ENCODE measurements around the gene CUL1. TPM values are rescaled to one million over a fixed set of nuclear protein-coding genes. Genes with fewer than 3 reads are reported as not detected.

The CUL1 gene
- total RNA-seq, 2 experiments from 2014 or later, result 40.5 to 56.6 TPM

GRCh38 chr7:148687555-148687954 is 11.1 kb upstream of the CUL1 start:
- no peak for DNase-seq (ENCODE audit: low spot score)
- Histone ChIP-seq H3K4me3 (ENCODE audit: low read depth, low read length, poor library complexity, severe bottlenecking) (no peak overlapping the region), H2AFZ (ENCODE audit: low read length) (no peak overlapping the region)

GRCh38 chr7:148688526-148688925 is 10.2 kb upstream of the CUL1 start:
- Histone ChIP-seq H3K4me1 (ENCODE audit: insufficient read depth, low read length, poor library complexity, severe bottlenecking) (no peaks in the 10 kb centered on the region), H3K9me3 (ENCODE audit: low read length) (no peaks in the 10 kb centered on the region), H3K36me3 (ENCODE audit: insufficient read depth, low read length) (no peaks in the 10 kb centered on the region), H3K79me2 (ENCODE audit: insufficient read depth, low read depth, low read length) (no peaks in the 10 kb centered on the region), H4K20me1 (ENCODE audit: insufficient read depth, low read length) (no peaks in the 10 kb centered on the region), H3K4me3 (ENCODE audit: low read depth, low read length, poor library complexity, severe bottlenecking) (no peak overlapping the region), H2AFZ (ENCODE audit: low read length) (no peak overlapping the region), H3K9me2 (ENCODE audit: insufficient read depth, low read length) (no peaks in the 10 kb centered on the region), H3K27ac (ENCODE audit: low read depth, low read length, poor library complexity, severe bottlenecking) (no peak overlapping the region), H3K4me2 (ENCODE audit: low read length) (no peak overlapping the region)
- BruUV-seq (replicated peaks), result no TSS peak
- intact Hi-C loops (cut with micrococcal nuclease; ENCODE audit: unreplicated experiment), result no loop called here
- no peak for DNase-seq (ENCODE audit: low spot score)
- ChIA-PET POLR2A (no interaction called here), CTCF (ENCODE audit: unreplicated experiment) (no interaction called here)
- no peak for TF ChIP-seq CTCF (conservative IDR thresholded peaks at IDR 0.05; ENCODE audit: low read length)
- no peak for TF ChIP-seq EZH2phosphoT487 (IDR thresholded peaks at IDR 0.05; ENCODE audit: borderline replicate concordance, low read depth, low read length)

More at GRCh38 chr7:148687555-148687954, 11.1 kb upstream of the CUL1 start:
- ChIA-PET POLR2A (interaction anchor here (1.4 kb wide), 1 partner anchor 21 kb away, joined by 3 read pairs; no protein-coding TSS in a partner anchor), CTCF (ENCODE audit: unreplicated experiment) (no interaction called here)
- no peaks in the 10 kb centered on the region for H3K9me2 ChIP-seq (ENCODE audit: insufficient read depth, low read length)
- no peaks in the 10 kb centered on the region for H3K36me3 ChIP-seq (ENCODE audit: insufficient read depth, low read length)
- BruUV-seq (replicated peaks), result no TSS peak
- no peak overlapping the region for H3K4me2 ChIP-seq (ENCODE audit: low read length)
- H4K20me1 ChIP-seq (ENCODE audit: insufficient read depth, low read length), result no peaks in the 10 kb centered on the region
- H3K9me3 ChIP-seq (ENCODE audit: low read length), result no peaks in the 10 kb centered on the region
- no peaks in the 10 kb centered on the region for H3K4me1 ChIP-seq (ENCODE audit: insufficient read depth, low read length, poor library complexity, severe bottlenecking)
- intact Hi-C loops (cut with micrococcal nuclease; ENCODE audit: unreplicated experiment), result no loop called here
- H3K27ac ChIP-seq (ENCODE audit: low read depth, low read length, poor library complexity, severe bottlenecking), result no peak overlapping the region
- TF ChIP-seq CTCF (conservative IDR thresholded peaks at IDR 0.05; ENCODE audit: low read length) (no peak), EZH2phosphoT487 (IDR thresholded peaks at IDR 0.05; ENCODE audit: borderline replicate concordance, low read depth, low read length) (no peak)
- H3K79me2 ChIP-seq (ENCODE audit: insufficient read depth, low read depth, low read length), result no peaks in the 10 kb centered on the region

DNA sequence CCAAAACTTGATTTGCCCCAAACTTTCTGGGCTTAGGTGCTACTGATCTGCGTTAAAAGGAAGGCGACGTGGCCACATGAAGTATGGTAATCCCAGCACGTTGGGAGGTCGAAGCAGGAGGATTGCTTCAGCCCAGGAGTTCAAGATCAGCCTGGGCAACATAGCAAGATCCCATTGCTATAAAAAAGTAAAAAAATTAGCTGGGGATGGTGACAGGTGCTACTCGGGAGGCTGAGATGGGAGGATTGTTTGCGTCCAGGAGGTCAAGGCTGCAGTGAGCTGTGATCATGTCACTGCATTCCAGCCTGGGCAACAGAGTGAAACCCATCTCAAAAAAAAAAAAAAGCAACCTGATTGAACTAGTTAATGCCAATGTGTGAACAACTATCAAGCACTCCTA is 5.1 kb upstream of the CUL1 start:
- Histone ChIP-seq H3K27ac (ENCODE audit: low read depth, low read length, poor library complexity, severe bottlenecking) (no peak overlapping the region), H3K79me2 (ENCODE audit: insufficient read depth, low read depth, low read length) (no peaks in the 10 kb centered on the region; the same call in 1 of the 2 replicates), H3K9me3 (ENCODE audit: low read length) (no peaks in the 10 kb centered on the region), H4K20me1 (ENCODE audit: insufficient read depth, low read length) (no peaks in the 10 kb centered on the region), H3K4me2 (ENCODE audit: low read length) (no peak overlapping the region), H3K4me1 (ENCODE audit: insufficient read depth, low read length, poor library complexity, severe bottlenecking) (peaks cover 10% of the 10 kb centered on the region), H3K4me3 (ENCODE audit: low read depth, low read length, poor library complexity, severe bottlenecking) (no peak overlapping the region), H3K36me3 (ENCODE audit: insufficient read depth, low read length) (no peaks in the 10 kb centered on the region), H2AFZ (ENCODE audit: low read length) (no peak overlapping the region), H3K9me2 (ENCODE audit: insufficient read depth, low read length) (no peaks in the 10 kb centered on the region)
- intact Hi-C loops (cut with micrococcal nuclease; ENCODE audit: unreplicated experiment), result no loop called here
- TF ChIP-seq EZH2phosphoT487 (IDR thresholded peaks at IDR 0.05; ENCODE audit: borderline replicate concordance, low read depth, low read length) (no peak), CTCF (conservative IDR thresholded peaks at IDR 0.05; ENCODE audit: low read length) (no peak)
- CTCF ChIA-PET (ENCODE audit: unreplicated experiment), result interaction anchor here (0.5 kb wide), 1 partner anchor 269 kb away, joined by 3 read pairs; no protein-coding TSS in a partner anchor
- no peak for DNase-seq (ENCODE audit: low spot score)
- no TSS peak for BruUV-seq (replicated peaks)
- POLR2A ChIA-PET, result no interaction called here

Data from OCI-LY7 (cell line).